ENCODE data around the gene GCAT.

Gene GCAT

DNA sequence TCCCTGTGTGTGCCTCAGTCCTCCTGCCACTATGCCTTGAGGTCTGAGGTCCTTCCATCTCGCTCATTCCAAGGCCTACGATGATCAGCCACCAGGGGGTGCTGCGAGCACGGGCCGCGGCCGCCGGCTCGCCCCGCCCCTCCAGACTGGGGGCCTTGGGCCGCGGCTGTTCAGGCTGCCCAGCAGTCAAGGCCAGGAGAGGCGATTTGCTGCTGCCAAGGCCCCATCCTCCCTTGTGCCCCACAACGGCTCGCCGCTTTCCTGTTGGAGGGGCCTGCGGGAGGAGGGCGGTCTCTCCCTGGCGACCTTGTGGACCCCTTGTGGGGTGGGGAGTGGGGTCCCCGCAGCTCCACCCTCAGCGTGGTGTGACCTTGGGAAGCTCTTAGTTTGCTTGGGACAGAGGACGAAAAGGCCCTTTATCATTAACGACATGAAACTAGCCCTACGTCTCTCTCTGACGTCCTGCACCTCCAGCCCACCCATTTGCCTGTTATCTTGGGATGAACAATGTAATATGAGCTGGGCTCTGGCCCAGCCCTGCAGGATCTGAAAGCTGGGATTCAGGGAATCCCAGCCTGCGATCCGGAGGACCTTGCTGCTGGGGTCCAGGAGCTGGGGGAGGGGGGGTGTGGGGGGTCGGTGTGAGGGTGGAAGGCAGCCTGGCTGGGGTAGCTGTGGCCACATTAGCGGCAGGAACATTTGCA, 10.1 kb downstream of the GCAT start:
- peak overlapping the region; percentile 45 for H3K4me3 ChIP-seq (ENCODE audit: low read depth, low read length)
- in situ Hi-C loops (cut with HindIII; ENCODE audit: low pct_ligation_motif_present, low sequenced_read_pairs) = no loop called here
- peak; percentile 71 for TF ChIP-seq CTCF (IDR thresholded peaks at IDR 0.05; ENCODE audit: low read depth, low read length, missing control alignments)
- H3K27me3 ChIP-seq (replicated peaks) = no peaks in the 10 kb centered on the region
- peaks cover 7% of the 10 kb centered on the region for H3K36me3 ChIP-seq (replicated peaks)
- peak; percentile 72 for DNase-seq
- H3K27ac ChIP-seq = peak overlapping the region; percentile 61

DNA sequence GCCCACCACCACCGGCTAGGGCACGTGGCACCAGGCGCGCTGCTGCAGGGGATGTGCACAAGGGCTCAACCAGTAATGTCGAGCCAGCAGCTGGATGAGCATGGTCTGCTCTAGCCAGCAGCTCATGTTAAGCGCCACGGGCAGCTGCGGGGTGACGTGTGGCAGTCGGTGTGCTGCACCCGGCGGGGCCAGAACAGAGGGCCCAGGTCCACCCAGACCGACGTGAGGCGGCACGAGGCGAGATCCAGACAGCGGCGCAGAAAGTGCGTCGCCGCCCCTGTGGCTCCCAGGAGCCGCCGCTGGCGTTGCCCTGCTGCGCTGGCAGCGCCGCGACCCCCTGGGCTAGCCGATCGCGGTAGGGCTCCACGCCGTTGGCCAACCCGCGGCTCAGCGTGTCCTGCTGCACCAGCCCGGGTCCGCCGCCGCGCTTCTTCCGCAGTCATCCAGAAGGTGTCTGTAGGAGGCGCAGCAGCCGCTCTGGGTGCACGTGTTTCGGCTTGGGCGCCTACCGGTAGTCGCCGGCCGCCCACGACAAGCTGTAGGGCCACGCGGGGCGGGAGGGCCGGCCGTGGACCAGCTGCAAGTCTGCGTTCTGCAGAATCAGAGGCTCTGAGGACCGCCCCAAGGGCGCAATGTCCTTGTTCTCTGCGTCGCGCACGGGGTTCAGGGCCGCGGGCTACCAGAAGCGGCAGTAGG, 10.8 kb downstream of the GCAT start:
- no peak overlapping the region for H3K27ac ChIP-seq
- peak; percentile 33 for DNase-seq
- H3K36me3 ChIP-seq (replicated peaks) = peaks cover 7% of the 10 kb centered on the region
- peak overlapping the region; percentile 31 for H3K4me3 ChIP-seq (ENCODE audit: low read depth, low read length)
- TF ChIP-seq CTCF (IDR thresholded peaks at IDR 0.05; ENCODE audit: low read depth, low read length, missing control alignments) = peak; percentile 59
- no peaks in the 10 kb centered on the region for H3K27me3 ChIP-seq (replicated peaks)
- in situ Hi-C loops (cut with HindIII; ENCODE audit: low pct_ligation_motif_present, low sequenced_read_pairs) = no loop called here

DNA sequence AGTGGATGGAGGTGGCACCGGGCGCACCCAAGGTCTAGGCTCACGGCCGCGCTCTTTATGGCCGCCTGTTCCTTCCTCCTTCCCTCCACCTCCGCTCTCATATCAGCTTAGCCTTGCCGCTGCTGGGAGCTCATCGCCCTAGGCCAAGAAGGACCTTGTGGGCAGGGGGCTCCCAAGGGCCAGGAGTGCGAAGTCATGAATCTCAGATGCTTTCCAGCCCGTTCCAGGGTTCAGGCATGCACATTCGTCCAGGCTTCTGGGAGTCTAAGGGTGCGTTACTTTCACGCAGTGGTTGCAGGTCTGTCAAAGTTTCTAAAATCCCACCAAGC, 11.3 kb downstream of the GCAT start:
- Histone ChIP-seq H3K36me3 (replicated peaks) (peaks cover 5% of the 10 kb centered on the region), H3K27ac (no peak overlapping the region), H3K4me3 (ENCODE audit: low read depth, low read length) (peak overlapping the region; percentile 31), H3K27me3 (replicated peaks) (no peaks in the 10 kb centered on the region)
- TF ChIP-seq CTCF (IDR thresholded peaks at IDR 0.05; ENCODE audit: low read depth, low read length, missing control alignments) = no peak
- DNase-seq = no peak
- in situ Hi-C loops (cut with HindIII; ENCODE audit: low pct_ligation_motif_present, low sequenced_read_pairs) = no loop called here

DNA sequence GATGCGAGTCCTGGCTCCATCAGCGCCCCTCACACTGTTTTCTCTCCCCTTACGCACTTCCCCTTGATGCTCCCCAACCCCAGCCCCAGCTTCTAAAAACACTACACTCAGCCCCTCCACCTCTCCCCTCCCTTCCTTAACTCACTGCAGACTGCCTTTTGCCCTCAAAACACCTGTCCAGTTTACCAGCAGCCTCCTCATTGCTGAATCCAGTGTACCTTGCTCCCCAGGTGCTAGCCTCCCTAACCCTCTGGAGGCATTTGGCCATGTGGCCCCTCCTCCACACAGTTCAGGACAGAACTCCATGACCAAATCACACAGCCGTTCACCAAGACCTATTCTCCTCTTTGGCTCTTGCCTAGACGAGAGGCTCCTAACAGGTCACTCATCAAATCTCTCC, 12.6 kb downstream of the GCAT start:
- no peak for TF ChIP-seq CTCF (IDR thresholded peaks at IDR 0.05; ENCODE audit: low read depth, low read length, missing control alignments)
- DNase-seq = no peak
- no peak overlapping the region for H3K4me3 ChIP-seq (ENCODE audit: low read depth, low read length)
- peaks cover 3% of the 10 kb centered on the region for H3K36me3 ChIP-seq (replicated peaks)
- no peak overlapping the region for H3K27ac ChIP-seq
- no peaks in the 10 kb centered on the region for H3K27me3 ChIP-seq (replicated peaks)
- in situ Hi-C loops (cut with HindIII; ENCODE audit: low pct_ligation_motif_present, low sequenced_read_pairs) = no loop called here

DNA sequence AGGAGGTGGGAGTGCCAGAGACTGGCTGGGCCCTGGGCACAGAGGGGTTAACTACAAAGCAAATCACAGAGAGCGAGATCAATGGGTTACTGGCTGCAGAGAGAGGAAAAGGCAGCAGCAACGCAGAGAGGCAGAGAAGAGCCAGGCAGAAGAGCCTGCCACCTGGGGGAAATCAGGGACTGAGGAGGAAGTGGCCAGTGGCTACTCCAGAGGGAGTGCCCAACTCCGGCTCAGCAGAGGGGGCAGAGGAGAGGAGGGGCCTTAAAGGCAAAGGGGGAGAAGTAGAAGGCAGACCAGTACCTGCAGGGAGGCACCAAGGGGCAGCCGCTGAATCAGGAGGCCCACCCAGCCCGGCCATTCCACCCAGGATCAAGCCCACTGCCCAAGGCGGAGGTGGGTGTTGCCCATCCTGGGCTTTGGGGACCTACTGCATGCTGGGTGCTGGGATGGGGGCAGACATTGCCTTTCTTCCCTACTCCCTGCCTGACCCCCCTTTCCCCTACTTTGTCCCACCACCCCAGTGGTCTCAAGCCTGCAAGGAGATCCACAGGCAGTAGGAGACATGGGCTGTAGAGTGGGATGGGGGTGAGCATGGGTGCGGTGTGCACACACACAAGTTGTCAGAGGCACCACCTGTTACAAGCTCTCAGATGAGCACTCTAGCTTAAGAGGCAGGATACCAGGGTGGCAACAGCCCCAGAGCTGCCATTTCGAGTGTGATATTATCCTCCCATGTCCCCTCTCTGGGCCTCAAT, 14.5 kb downstream of the GCAT start:
- TF ChIP-seq CTCF (IDR thresholded peaks at IDR 0.05; ENCODE audit: low read depth, low read length, missing control alignments) = no peak
- Histone ChIP-seq H3K27me3 (replicated peaks) (no peaks in the 10 kb centered on the region), H3K27ac (no peak overlapping the region), H3K36me3 (replicated peaks) (no peaks in the 10 kb centered on the region), H3K4me3 (ENCODE audit: low read depth, low read length) (no peak overlapping the region)
- in situ Hi-C loops (cut with HindIII; ENCODE audit: low pct_ligation_motif_present, low sequenced_read_pairs) = no loop called here
- DNase-seq = no peak

All from brain microvascular endothelial cell (primary cell).